ENCODE data around the gene CASZ1. TPM values are rescaled to one million over a fixed set of nuclear protein-coding genes. Genes with fewer than 3 reads are reported as not detected.

The CASZ1 gene
- total RNA-seq, 1 experiment from 2014 or later: 27.8 TPM

DNA sequence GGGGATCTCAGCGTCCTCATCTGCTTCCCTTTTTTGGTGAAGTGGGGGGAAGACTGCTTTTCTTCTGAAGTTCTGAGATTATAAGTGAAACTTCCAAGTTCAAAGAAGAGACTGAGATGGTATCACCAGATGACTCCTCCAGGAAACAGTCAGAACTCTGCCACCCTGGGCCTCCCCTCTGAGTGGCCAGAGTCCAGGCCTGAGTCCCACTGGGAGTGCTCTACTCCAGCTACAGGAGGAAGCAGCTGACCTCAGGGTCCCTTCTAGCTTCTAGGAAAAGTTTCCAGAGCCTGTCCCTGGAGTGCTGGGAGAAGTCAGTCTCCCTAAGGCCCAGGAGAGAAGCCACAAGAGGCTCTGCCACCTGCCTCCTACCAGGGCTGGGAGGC, 104.7 kb downstream of the CASZ1 start:
- Histone ChIP-seq H3K36me3 (ENCODE audit: control insufficient read depth, insufficient read depth, low read length) (no peaks in the 10 kb centered on the region), H3K27me3 (ENCODE audit: control insufficient read depth, insufficient read depth, low read length) (no peaks in the 10 kb centered on the region), H3K27ac (ENCODE audit: low read length) (peak overlapping the region; percentile 4; the same call in 1 of the 2 replicates), H3K4me1 (ENCODE audit: control insufficient read depth, insufficient read depth, low read length) (peaks cover 27% of the 10 kb centered on the region), H3K4me3 (ENCODE audit: low read depth in 2 of 2, low read length in 2 of 2) (no peak overlapping the region), H3K9me3 (ENCODE audit: control insufficient read depth, insufficient read depth, low read depth, low read length) (no peaks in the 10 kb centered on the region)
- no TSS peak for BruUV-seq (replicated peaks)
- intact Hi-C loops (cut with micrococcal nuclease; ENCODE audit: unreplicated experiment): loop anchor here (5.0 kb wide), 3 partner anchors 101 to 251 kb away; no protein-coding TSS in a partner anchor
- ATAC-seq (no peak), DNase-seq (ENCODE audit: low read depth, low spot score) (no peak)
- in situ Hi-C loops (cut with HindIII; ENCODE audit: low pct_unique_long_range_greater_than_20kb, low sequenced_read_pairs): no loop called here
- CTCF ChIA-PET: interaction anchor here (0.6 to 0.7 kb wide), 2 partner anchors 9 to 176 kb away, joined by 3 read pairs; no protein-coding TSS in a partner anchor
- POLR2A ChIA-PET: no interaction called here
- TF ChIP-seq, protein P1, sequence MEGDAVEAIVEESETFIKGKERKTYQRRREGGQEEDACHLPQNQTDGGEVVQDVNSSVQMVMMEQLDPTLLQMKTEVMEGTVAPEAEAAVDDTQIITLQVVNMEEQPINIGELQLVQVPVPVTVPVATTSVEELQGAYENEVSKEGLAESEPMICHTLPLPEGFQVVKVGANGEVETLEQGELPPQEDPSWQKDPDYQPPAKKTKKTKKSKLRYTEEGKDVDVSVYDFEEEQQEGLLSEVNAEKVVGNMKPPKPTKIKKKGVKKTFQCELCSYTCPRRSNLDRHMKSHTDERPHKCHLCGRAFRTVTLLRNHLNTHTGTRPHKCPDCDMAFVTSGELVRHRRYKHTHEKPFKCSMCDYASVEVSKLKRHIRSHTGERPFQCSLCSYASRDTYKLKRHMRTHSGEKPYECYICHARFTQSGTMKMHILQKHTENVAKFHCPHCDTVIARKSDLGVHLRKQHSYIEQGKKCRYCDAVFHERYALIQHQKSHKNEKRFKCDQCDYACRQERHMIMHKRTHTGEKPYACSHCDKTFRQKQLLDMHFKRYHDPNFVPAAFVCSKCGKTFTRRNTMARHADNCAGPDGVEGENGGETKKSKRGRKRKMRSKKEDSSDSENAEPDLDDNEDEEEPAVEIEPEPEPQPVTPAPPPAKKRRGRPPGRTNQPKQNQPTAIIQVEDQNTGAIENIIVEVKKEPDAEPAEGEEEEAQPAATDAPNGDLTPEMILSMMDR (IDR thresholded peaks at IDR 0.05): no peak
- TF ChIP-seq, protein P2, sequence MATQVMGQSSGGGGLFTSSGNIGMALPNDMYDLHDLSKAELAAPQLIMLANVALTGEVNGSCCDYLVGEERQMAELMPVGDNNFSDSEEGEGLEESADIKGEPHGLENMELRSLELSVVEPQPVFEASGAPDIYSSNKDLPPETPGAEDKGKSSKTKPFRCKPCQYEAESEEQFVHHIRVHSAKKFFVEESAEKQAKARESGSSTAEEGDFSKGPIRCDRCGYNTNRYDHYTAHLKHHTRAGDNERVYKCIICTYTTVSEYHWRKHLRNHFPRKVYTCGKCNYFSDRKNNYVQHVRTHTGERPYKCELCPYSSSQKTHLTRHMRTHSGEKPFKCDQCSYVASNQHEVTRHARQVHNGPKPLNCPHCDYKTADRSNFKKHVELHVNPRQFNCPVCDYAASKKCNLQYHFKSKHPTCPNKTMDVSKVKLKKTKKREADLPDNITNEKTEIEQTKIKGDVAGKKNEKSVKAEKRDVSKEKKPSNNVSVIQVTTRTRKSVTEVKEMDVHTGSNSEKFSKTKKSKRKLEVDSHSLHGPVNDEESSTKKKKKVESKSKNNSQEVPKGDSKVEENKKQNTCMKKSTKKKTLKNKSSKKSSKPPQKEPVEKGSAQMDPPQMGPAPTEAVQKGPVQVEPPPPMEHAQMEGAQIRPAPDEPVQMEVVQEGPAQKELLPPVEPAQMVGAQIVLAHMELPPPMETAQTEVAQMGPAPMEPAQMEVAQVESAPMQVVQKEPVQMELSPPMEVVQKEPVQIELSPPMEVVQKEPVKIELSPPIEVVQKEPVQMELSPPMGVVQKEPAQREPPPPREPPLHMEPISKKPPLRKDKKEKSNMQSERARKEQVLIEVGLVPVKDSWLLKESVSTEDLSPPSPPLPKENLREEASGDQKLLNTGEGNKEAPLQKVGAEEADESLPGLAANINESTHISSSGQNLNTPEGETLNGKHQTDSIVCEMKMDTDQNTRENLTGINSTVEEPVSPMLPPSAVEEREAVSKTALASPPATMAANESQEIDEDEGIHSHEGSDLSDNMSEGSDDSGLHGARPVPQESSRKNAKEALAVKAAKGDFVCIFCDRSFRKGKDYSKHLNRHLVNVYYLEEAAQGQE (IDR thresholded peaks at IDR 0.05; ENCODE audit: insufficient read depth in 1 of 2, low read depth in 2 of 2, low read length in 1 of 2): no peak
- TF ChIP-seq TCF7L2 (IDR thresholded peaks at IDR 0.05; ENCODE audit: low read depth, low read length): no peak
- no peak for TF ChIP-seq SIN3A (IDR thresholded peaks at IDR 0.05; ENCODE audit: borderline replicate concordance, insufficient read depth, low read depth, low read length)
- TF ChIP-seq POLR2AphosphoS5 (IDR thresholded peaks at IDR 0.05; ENCODE audit: low read depth, low read length): no peak

DNA sequence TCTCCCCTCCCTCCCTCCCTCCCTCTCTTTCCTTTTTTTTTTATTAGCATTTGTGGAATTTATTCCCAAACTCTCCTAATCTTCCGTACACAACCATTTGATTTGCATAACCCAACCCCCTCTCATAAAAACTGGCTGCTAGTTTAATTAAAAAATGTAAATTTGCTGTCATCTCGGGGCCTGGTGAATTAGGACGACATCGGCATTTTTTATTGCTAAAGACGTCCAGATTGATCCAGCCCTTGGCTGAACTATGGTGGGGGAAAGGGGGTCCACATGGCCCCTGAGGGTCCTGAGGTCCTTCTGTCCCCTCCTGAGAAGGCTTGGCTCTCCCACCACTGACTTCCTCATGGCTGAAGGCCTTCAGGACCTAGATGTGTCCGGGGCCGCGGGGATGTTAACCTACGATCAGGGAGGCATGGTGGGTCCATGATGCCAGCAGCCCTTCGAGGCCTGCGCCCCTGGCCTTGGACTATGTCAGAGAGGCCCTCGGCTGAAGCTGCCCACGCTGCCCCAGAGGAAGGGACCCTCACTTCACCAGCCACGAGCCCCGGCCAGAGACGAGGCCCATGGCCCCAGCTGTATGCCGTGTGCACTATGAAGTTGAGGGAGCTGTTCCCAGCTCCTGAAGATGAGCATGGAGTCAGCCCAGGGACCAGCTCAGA, 105.2 kb downstream of the CASZ1 start:
- DNase-seq (ENCODE audit: low read depth, low spot score) (no peak), ATAC-seq (no peak)
- Histone ChIP-seq H3K27ac (ENCODE audit: low read length) (no peak overlapping the region), H3K4me1 (ENCODE audit: control insufficient read depth, insufficient read depth, low read length) (peaks cover 33% of the 10 kb centered on the region), H3K4me3 (ENCODE audit: low read depth in 2 of 2, low read length in 2 of 2) (no peak overlapping the region), H3K36me3 (ENCODE audit: control insufficient read depth, insufficient read depth, low read length) (no peaks in the 10 kb centered on the region), H3K9me3 (ENCODE audit: control insufficient read depth, insufficient read depth, low read depth, low read length) (no peaks in the 10 kb centered on the region), H3K27me3 (ENCODE audit: control insufficient read depth, insufficient read depth, low read length) (no peaks in the 10 kb centered on the region)
- intact Hi-C loops (cut with micrococcal nuclease; ENCODE audit: unreplicated experiment) (loop anchor here (5.0 kb wide), 3 partner anchors 101 to 251 kb away; no protein-coding TSS in a partner anchor), in situ Hi-C loops (cut with HindIII; ENCODE audit: low pct_unique_long_range_greater_than_20kb, low sequenced_read_pairs) (no loop called here)
- ChIA-PET CTCF (interaction anchor here (0.7 kb wide), 1 partner anchor 907 kb away, joined by 3 read pairs; no protein-coding TSS in a partner anchor), POLR2A (no interaction called here)
- TF ChIP-seq SIN3A (IDR thresholded peaks at IDR 0.05; ENCODE audit: borderline replicate concordance, insufficient read depth, low read depth, low read length): no peak
- no peak for TF ChIP-seq POLR2AphosphoS5 (IDR thresholded peaks at IDR 0.05; ENCODE audit: low read depth, low read length)
- TF ChIP-seq TCF7L2 (IDR thresholded peaks at IDR 0.05; ENCODE audit: low read depth, low read length): no peak
- TF ChIP-seq, protein P1 (IDR thresholded peaks at IDR 0.05): no peak
- TF ChIP-seq, protein P2 (IDR thresholded peaks at IDR 0.05; ENCODE audit: insufficient read depth in 1 of 2, low read depth in 2 of 2, low read length in 1 of 2): no peak
- no TSS peak for BruUV-seq (replicated peaks)

Measured in Panc1 (cell line).